NCI-H146 treated with DMSO at 0.1 percent for 48 hours (cell line): ENCODE measurements around the gene TNFAIP8L1.
"Not testable (repeated sequence)": the region's sequence is repeated elsewhere in the genome, so short reads cannot be mapped to it uniquely, and the experiment has no call there.

Source experiments
- DNase-seq: peaks from one replicate; lab custom pipeline; 2025; ENCODE audit not compliant: unreplicated experiment; lab: John Stamatoyannopoulos, UW

Gene TNFAIP8L1

DNA sequence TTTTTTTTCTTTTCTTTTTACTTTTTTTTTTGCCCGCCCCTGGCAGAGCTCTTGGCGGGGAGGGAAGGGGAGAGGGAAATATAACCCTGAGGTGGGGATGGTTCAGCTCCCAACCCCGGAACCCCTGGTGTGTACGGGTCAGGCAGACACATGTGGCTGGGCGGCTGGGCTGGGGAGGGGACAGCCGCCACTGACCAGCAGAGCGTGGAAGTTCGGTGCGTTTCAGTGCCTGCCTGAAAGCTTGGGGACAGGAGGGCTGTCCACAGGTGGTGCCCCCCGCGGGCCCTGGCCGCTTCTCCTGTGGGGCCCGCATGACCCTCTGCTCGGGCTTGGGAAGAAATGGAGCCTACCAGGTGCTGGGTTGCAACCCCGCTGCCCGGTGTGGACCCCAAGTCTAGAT, 36.0 kb downstream of the TNFAIP8L1 start:
- no peak for DNase-seq

- DNase-seq = no peak
Measured at GRCh38 chr19:4676955-4677731, 37.8 kb downstream of the TNFAIP8L1 start.

DNA sequence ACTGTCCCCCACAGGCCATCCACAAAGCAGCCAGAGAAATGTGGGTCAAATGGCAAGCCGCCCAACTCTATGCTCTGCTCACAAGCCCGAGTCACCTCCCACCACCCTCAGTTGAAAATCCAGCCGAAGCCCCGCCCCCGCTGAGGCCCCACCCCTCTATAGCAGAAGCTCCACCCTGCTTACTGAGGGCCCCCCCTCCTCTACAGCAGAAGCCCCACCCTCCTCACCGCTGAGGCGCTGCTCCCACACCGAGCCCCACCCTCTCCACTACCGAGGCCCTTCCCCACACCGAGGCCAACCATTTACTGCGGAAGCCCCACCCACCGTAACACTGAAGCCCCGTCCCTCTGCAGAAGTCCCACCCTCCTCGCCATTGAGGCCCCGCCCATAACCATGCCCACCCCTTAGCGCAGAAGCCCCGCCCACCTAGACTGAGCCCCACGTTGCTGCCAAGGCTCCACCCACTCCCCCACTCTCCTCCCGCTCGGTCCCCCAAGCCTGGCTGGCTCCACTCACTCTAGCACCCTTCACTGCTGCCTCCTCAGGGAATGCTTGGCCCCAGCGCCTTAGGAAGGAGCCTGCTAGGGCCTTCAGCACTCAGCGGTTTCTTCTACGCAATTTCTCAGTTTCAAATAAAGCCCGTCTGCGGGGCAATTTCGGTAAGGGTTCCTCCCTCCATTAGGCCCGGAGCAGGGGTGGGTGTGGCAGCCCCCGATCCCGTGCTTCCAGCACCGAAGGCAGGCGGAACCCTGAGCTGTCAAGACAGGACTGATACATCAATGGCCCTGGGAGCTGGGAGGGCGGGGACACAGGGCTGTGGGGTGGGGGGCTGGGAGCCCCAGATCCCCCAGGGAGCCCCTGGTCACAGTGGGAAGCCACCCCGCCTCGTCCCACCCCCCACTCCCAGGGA, 39.8 kb downstream of the TNFAIP8L1 start:
- DNase-seq = no peak

GRCh38 chr19:4680021-4680420, 40.7 kb downstream of the TNFAIP8L1 start:
- not testable (repeated sequence) for DNase-seq

DNA sequence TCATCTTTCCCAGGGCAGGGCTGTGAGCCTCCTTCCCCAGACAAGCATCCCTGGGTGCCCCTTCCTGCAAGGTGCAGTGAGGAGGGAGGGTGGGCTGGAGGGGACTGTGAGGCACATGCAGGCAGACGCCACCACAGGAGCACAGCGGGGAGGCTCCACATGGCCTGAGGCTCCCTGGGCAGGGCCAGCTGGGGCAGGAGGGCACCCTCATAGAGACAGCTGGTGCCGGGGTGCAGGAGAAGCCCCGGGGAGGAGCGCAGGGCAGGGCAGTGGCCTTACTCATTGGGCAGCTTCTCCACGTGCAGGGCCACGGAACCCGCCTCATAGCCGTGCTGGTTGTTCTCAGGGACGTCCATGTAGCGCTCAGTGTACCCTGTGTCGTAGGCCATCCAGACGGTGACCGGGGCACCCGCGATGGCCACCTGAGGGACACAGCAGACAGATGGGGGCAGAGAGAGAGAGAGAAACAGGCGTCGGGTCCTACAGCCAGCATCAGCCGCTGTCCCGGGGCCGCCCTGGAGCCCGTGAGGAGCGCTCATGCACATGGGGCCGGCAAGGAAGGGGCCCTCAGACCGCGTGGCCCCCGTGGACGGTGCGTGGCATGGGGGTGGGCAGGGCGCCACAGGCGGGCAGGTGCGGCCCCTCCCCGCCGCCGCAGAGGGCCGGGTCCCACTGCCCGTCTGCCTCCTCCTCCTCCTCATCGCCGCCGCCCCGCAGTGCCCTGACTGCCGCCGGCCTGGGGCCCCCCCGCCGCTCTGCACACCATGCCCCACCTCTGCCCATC, 43.3 kb downstream of the TNFAIP8L1 start:
- DNase-seq = no peak

GRCh38 chr19:4684312-4685095, 45.2 kb downstream of the TNFAIP8L1 start:
- DNase-seq = no peak

DNA sequence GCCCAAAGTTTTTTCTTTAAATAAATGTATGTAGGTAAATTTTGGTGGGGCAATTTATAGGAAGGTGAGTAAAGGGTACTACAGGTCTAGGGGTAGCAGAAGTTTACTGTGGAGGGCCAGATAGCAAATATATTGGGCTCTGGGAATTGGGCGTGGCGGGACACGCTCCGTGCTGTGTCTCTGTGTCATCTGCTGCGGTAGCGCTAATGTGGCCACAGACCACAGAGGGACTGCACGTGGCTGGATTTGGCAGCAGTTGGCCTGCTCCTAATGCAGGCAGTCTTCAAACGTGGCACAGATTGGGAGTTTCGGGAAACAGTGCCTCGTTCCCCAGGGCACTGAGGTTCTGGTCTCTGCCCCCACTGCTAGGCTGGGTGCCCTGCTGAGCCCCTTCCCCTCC, 47.4 kb downstream of the TNFAIP8L1 start:
- no peak for DNase-seq

DNA sequence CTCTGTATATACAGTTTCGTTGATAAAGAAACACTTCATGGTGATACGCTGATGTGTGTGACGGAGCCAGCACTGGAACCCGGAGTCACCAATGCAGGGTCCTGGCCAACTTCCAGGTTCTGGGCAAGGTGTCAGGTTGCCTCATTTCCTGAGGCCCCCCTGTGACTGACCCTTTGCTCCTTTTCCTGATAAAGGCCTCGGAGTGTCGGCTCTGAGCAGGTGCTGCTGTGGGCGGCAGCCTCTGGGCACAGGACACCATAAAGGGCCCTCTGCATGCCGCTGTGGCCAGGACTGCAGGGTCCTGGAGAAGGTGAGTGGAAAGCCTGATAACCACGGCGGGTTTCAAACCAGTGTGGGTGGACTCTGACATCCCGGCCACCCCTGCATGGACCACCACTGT, 48.1 kb downstream of the TNFAIP8L1 start:
- DNase-seq = no peak

GRCh38 chr19:4688587-4688986, 49.3 kb downstream of the TNFAIP8L1 start:
- no peak for DNase-seq

DNA sequence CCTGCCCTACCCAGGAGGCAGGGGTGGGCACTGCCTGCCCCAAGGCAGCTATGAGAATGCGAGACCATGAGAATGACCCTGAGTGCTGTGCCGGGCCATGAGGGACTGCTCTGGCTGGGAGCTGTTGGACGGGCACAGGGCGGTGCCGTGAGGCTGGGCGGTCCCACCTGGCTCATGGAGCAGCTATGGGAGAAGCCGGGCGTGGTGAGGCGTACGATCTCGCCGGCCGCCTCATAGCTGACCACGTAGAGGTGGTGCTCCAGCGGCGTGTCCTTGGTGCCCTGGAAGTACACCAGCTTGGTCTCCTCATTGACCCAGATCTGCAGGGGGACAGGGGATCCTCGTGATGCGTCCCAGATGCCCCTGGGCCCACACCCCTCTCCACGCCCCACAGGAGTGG, 50.1 kb downstream of the TNFAIP8L1 start:
- no peak for DNase-seq

GRCh38 chr19:4690361-4690760, 51.0 kb downstream of the TNFAIP8L1 start:
- DNase-seq = no peak

DNA sequence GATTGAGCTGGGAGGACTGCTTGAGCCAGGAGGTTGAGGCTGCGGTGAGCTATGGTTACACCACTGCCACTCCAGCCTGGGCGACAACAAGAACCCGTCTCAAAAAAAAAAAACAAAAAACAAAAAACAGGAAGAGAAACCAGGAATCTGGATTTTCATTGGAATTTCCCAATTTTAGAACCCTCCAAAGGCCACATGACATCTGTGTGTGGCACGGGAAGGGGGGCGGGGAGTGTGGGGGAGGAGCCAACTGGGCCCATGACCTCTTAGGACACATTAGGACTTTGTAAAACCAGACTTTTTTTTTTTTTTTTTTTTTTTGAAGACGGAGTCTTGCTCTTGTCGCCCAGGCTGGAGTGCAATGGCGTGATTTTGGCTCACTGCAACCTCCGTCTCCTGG, 52.1 kb downstream of the TNFAIP8L1 start:
- no peak for DNase-seq

GRCh38 chr19:4692251-4693077, 53.1 kb downstream of the TNFAIP8L1 start:
- DNase-seq = no peak

- DNase-seq = no peak
Measured at GRCh38 chr19:4693078-4693350, 53.7 kb downstream of the TNFAIP8L1 start.

DNA sequence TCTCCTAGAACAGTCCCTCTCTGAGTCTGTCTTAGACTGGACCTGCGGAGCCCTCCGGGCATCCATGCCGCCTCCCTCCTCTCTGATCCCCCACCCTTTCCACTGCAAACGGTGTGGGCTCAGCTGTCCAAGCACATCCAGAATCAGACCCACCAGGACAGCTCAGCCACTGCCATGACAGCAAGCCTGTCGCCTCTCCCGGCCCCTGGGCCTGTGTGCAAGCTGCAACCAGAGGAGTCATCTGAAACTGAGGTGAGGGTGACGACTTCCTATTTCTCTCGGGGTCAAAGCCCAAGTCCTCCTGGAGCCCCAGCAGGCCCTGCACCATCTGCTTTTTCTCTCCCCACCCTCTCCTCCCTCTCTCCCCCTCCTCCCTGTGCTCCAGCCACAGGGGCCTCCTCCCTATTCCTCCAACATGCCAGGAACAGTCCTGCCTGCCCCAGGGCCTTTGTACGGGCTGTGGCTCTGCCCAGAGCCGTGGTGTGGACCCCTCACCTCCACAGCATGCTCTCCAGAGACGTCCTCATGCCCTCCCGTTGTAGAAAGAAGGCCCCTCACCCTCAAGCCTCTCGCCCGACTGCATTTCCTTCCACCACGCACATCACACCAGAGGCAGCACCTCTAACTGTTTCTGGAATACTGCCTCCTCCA, 54.3 kb downstream of the TNFAIP8L1 start:
- no peak for DNase-seq

- no peak for DNase-seq
Measured at GRCh38 chr19:4694211-4694987, 55.1 kb downstream of the TNFAIP8L1 start.

DNA sequence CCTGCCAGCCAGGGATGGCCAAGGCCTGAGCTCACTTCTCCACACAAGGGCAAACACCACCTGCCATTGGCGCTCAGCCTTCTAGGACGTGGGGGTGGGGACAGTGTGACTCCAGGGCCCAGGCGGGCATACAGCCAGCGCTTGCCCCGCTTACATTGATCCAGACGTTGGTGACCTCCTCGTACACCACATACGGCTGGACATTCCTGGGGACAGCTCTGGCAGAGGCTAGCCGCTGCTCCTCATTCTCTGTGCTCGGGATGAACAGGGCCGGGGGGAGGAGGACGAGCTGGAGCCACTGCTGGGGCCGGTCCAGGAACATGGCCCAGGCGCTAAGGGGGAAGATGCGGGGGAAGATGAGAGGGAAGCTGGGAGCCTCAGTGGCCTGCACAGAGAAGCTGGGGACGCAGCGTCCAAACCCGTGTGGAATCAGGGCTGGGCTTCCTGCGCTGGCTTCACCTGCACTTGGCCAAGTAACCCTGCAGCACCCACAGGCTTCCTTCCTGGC, 56.0 kb downstream of the TNFAIP8L1 start:
- DNase-seq = no peak

DNA sequence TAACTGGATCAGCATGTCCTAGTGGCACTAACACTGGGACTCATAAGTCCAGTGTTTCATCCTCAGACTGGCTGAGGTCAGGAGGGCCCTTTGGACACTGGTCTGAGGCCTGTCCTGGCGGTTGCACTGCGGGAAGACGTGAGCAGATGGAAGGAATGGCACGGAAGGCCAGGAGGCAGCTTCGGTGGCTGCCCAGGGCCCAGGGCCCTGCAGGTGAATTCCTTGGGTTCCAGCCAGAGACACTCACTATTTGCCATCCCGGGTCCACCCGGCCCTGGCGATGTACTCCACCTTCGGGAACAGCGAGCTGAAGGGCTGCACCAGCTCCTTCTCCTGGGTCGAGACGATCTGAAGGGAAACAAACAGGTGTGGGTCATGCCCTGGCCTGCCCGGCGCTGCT, 58.0 kb downstream of the TNFAIP8L1 start:
- no peak for DNase-seq
